GM18858 (cell line): ENCODE measurements around the gene PILRA.
"Not testable (repeated sequence)": the region's sequence is repeated elsewhere in the genome, so short reads cannot be mapped to it uniquely, and the experiment has no call there.

Experiments used
- ATAC-seq: cut with Tn5 transposase; IDR thresholded peaks from one replicate; pipeline ENCODE4 v1.9.1; 2021; ENCODE audit not compliant: unreplicated experiment

The PILRA gene

DNA sequence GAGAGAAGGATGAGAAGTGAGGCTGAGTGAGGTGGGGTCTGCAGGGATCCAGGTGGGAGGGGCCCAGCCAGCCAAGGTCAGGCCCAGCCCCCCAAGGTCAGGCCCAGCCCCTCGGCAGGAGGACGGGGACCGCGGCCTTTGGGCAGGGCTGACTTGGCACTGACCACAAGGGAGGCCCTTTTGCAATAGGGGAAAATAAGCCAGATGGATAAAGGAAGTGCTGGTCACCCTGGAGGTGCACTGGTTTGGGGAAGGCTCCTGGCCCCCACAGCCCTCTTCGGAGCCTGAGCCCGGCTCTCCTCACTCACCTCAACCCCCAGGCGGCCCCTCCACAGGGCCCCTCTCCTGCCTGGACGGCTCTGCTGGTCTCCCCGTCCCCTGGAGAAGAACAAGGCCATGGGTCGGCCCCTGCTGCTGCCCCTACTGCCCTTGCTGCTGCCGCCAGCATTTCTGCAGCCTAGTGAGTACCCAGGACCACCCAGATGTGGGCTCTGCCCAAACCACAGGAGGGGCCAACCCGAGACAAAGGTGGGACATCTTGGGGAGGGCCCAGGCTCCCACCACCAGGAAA lies at the start of gene PILRA:
Gene PILRA (plus strand): TSS at position 227 of the 571 bp plus-strand sequence. CDS start 170 bp downstream, at position 397.
- no peak for ATAC-seq

DNA sequence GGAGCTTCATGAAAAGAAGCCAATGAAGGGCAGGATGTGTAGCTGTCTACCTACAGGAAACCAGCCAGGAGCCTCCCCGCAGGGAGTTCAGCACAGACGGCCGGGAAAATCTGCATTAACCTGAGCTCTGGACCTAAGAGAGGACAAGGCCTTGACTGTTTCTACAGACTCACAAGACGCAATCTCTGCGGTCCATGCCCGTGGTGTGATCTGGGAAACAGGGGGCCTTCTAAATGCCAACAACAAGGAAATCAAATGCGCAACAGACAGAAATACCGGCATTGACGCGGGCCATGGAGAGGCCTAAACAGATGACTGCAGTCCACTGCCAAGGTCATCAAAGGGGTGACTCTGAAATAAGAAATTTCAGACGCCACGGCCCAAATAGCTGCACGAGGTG lies 49.1 kb upstream of the PILRA start:
- not testable (repeated sequence) for ATAC-seq

DNA sequence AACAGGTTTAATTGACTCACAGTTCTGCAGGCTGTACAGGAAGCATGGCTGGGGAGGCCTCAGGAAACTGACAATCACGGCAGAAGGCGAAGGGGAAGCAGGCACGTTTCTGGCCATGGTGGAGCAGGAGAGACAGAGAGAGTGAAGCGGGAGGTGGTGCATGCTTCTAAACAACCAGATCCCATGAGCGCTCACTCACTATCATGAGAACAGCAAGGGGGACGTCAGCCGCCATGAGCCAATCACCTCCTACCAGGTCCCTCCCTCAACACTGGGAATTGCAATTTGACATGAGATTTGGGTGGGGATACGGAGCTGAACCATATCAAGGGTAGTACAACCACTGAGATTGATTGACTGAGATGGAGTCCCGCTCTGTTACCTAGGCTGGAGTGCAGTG lies 47.6 kb upstream of the PILRA start:
- ATAC-seq = not testable (repeated sequence)

DNA sequence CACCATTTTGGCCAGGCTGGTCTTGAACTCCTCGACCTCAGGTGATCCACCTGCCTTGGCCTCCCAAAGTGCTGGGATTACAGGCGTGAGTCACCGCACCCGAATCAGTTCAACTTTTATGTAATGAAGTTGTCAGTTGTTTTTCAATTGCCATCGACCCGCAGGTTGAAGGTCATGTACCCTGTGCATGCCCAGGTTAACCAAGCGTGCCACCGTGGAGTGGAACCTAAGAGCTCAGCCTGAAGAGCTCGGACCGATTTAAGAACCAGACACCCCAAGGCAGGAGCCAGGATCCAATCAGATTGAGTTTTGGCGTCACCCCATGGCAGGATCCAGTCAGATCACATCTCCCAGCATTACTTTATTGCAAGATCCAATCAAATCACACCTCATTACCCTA lies 46.4 kb upstream of the PILRA start:
- ATAC-seq = not testable (repeated sequence)

GRCh38 chr7:100335566-100336466 lies 37.5 kb upstream of the PILRA start:
- ATAC-seq = peak; percentile 84

DNA sequence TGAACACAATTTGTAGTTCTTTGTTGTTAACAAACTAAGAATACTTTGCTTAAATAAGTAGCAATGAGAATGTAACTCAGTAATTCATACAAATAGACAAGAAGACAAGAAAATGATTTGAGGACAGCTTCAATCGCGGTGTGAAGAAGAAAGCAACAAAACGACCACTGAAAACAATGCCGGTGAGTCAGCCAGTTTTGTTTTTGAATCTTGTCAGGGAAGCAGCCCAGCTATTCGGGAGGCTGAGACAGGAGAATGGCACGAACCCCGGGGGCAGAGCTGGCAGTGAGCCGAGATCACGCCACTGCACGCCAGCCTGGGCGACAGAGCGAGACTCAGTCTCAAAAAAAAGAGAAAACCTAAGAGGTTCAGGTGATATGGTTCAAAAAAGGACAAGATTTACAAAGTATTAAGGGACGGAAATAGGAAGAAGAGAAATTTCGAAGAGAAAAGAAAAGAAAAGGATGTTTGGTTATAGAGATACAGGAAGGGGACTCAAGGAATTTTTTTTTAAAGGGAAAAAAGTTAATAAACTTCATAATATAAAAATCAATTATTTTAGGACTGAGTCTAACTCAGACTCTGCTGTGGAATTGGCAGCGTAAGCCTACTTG lies 35.1 kb upstream of the PILRA start:
- ATAC-seq = not testable (repeated sequence)

DNA sequence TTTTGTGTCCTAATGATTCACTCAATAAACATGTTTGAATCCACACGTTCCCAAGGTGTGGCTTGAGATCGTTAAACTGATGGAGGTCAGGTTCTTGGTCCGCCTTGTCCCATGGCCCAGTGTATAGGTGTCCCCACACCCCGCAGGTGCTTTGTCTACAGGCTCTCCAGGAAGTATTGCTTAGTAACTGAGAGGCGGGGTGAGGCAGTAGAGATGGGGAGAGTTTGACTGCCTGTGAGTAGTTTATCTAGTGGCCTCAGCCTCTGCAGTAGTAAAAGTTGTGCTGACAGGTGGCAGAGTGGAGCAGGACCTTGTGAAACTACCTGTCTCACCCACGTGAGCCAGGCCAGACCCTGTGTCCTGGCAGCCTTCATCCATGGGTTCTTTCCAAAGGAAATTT lies 32.0 kb upstream of the PILRA start:
- not testable (repeated sequence) for ATAC-seq

- ATAC-seq = no peak
These were observed 30.5 kb upstream of the PILRA start for GRCh38 chr7:100342765-100343164.

DNA sequence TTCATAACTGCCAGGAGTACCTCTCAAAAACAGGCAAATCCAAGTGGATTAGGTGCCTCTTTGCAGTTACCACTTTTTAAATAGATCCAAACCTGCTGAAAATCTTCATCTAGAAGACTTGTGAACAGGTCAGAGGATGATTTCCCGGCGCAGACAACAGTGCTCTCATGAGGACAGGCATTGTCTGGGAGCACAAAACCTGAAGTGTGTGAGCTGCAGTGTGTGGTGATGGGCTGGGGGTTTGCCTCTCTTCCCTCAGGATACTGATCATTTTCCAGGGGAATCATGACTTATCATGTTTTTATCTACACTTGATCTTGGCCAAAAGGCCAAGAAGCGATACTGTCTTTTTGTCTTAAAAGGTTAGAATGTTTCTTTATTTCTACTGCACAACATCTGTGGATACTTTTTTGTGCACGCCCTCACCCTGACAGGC lies 29.1 kb upstream of the PILRA start:
- peak; percentile 6 for ATAC-seq

DNA sequence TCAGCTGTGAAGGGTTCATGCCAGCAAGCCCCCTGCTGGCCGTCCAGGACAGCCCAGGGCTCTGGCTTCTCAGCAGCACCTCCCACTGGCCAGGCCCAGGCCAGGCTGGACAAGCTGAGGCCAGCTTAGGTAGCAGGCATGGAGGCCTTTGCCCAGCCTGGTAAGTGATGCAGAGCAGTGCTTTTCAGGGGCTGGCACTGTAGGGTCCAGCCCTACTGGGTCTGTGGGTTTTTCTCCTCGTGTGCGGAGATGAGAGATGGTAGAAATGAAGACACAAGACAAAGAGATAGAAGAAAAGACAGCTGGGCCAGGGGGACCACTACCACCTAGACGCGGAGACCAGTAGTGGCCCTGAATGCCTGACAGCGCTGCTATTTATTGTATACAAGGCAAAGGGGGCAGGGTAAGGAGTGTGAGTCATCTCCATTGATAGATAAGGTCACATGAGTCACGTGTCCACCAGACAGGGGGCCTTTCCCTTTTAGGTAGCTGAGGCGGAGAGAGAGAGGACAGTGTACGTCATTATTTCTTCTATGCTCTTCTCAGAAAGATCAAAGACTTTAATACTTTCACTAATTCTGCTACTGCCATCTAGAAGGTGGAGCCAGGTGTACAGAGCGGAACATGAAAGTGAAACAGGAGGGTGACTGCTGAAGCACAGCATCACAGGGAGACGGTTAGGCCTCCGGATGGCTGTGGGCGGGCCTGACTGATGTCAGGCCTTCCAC lies 28.6 kb upstream of the PILRA start:
- ATAC-seq = peak; percentile 43

- peak; percentile 38 for ATAC-seq
These were observed 28.0 kb upstream of the PILRA start for GRCh38 chr7:100345288-100345672.

GRCh38 chr7:100346921-100347320 lies 26.4 kb upstream of the PILRA start:
- ATAC-seq = no peak

GRCh38 chr7:100348805-100349204 lies 24.5 kb upstream of the PILRA start:
- ATAC-seq = no peak

DNA sequence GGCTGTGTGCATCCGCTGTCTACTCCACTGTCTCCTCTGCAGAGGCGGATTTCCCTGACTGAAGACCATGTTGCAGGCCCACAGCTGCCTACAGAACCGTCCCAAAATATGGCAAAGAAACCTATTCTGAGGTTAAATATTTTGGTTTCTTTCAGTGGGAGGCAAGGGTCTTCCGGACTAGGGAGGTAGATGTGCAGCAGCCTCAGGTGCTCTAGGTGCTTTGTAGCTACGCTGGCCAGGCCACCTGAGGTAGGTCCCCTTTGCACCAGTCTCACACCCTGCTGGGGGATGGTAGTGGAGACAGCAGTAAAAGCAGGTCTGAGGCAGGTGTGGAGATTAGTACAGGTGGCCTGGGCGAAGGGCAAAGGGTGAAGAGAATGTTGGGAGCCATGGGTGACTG lies 23.5 kb upstream of the PILRA start:
- no peak for ATAC-seq

DNA sequence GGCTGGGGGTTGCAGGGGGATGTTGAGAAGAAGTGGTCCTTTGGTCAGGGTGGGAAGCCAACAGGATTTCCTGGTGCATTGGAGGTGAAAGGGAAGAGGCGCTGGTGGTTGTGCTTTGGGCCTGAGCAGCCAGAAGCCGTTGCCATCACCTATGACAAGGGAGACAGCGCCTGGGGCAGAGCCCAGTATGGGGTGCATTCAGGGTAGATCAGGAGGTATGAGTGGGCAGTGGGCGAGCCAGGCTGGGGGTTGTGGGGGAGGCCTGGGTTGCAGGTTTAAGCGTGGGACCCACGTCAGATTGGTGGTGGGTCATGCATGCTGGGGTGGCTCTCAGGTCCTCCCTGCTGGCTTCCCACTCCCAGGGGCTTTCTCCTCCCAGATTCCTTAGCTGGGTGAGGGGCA lies 21.6 kb upstream of the PILRA start:
- ATAC-seq = no peak

GRCh38 chr7:100352230-100352781 lies 21.0 kb upstream of the PILRA start:
- not testable (repeated sequence) for ATAC-seq

DNA sequence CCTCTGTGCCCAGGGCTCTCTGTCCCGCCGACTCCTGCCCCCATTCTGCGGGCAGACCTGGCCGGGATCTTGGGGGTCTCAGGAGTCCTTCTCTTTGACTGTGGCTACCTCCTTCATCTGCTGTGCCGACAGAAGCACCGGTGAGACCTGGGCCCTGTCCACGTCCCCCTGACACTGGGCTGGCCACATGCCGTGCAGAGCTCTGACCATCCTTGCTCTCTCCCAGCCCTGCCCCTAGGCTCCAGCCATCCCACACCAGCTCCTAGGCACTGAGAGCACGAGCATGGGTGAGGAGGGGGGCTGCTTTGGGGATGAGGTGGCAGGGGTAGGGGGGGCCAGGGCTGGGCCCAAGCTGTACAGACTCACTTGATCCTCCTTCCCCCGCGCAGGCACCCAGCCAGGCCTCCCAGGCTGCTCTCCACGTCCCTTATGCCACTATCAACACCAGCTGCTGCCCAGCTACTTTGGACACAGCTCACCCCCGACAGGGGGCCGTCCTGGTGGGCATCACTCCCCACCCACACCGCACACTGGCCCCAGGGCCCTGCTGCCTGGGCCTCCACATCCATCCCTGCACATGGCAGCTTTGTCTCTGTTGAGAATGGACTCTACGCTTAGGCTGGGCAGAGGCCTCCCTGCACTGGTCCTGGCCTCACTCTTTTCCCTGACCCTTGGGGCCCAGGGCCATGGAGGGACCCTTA lies 20.2 kb upstream of the PILRA start:
- no peak for ATAC-seq

GRCh38 chr7:100353685-100354330 lies 19.5 kb upstream of the PILRA start:
- ATAC-seq = no peak

- no peak for ATAC-seq
These were observed 16.7 kb upstream of the PILRA start for GRCh38 chr7:100356416-100357068.
